HG02885 (cell line): ENCODE measurements around the gene RBBP5.

Experiments used
- ATAC-seq: cut with Tn5 transposase; IDR thresholded peaks from one replicate; pipeline ENCODE4 v1.9.1; 2021; ENCODE audit warnings: mild to moderate bottlenecking; ENCODE audit not compliant: unreplicated experiment, poor library complexity

RBBP5 gene

DNA sequence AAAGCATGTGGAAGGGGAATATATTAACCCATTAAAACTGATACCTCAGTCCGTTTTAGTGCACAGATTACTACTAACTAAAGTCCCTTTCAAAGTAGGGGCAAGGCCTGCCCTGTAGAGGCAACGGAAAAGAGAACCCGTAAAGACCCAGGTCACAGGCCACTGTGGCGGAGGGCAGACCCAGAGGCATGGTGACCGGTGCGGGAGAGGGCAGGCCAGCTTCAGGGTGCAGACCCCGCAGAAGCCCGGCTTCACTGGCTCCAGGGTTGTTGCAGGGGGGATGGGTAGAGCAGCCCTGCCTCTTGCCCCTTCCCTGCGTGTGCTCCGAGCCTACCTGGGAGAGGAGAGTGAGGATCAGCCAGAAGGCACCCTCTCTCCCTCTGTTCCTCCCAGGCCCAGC, 61.0 kb downstream of the RBBP5 start:
- ATAC-seq, result no peak

DNA sequence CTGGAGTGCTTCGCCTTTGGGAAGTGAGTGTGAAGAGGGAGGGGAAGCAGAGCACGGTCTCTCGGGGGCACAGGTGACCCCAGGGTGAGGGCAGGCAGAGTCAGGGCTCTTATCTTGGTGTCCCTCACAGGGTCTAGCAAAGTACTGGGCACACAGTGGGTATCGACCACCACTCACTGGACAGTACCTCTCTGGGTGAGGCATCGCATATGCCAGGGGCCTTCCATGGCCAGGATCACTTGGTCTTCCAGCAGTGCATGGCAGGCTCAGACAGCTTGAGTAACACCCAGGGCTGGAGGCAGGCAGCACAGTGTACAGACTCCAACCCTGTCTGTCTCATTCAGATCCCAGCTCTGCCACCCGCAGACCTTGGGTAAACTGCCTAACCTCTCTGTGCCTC, 62.1 kb downstream of the RBBP5 start:
- ATAC-seq, result no peak

DNA sequence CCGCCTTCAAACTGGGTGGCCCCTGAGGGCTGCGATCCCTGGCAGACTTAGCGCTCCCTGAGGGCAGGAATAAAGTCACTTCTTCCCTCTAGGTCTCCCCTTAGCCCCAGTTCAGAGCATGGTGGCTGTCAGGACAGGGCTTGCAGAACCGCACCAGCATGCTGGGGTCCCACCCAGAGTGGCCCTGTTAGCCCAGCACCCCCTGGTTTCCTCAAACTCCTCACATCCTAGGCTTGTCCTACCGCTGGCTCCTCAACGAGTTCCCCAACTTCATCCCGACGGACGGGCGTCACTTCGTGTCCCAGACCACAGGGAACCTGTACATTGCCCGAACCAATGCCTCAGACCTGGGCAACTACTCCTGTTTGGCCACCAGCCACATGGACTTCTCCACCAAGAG, 62.9 kb downstream of the RBBP5 start:
- ATAC-seq, result no peak

DNA sequence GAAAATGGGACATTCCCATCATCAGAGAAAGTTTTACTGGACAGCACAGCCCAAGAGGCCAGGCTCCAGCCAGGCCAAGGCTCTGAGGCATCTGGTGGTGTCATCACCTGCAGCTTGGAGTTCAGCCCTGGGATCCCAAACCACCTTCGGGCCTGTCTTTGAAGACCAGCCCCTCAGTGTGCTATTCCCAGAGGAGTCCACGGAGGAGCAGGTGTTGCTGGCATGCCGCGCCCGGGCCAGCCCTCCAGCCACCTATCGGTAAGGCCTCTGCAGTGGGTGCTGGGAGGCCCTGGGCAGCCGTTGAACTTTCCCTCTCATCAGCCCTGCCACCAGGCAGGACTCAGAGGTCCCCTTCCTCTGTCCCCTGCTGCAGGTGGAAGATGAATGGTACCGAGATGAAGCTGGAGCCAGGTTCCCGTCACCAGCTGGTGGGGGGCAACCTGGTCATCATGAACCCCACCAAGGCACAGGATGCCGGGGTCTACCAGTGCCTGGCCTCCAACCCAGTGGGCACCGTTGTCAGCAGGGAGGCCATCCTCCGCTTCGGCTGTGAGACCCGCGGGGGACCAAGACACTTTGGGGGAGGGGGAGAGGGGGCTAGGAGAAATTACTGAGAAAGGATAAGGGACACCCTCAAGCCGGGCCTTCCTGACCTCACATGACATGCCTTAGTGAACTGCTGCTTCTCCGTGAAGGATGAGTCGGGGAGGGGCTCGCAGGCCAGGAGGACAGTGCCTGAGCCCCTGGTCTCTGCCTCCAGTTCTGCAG, 63.8 kb downstream of the RBBP5 start:
- ATAC-seq, result no peak

DNA sequence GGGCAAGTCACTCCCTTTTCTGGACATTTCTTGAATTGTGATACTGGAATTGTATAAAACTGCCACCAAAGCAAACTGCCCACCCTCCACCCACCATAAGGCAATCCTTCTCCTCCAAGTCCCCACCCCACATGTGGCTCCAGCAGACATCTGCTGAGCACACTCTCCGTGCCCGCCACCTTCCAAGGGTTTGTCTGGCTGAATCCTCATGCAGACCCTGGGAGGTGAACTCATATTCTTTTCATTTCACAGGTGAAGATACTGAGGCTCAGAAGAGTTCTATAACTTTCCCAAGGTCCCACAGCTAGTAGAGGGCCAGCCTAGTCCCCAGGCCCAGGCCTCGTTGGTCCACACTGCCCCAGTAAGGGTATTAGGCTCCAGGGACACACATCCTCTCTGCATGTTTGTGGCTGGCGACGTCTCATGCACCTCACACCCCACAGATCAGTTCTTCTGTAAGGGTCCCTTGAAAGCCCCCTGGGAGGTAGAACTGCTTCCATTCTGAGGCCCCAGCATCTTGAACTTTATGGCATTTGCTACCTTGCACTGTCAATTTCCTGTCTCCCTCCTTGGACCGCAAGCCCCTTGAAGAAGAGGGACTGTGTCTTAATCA, 64.7 kb downstream of the RBBP5 start:
- no peak for ATAC-seq

DNA sequence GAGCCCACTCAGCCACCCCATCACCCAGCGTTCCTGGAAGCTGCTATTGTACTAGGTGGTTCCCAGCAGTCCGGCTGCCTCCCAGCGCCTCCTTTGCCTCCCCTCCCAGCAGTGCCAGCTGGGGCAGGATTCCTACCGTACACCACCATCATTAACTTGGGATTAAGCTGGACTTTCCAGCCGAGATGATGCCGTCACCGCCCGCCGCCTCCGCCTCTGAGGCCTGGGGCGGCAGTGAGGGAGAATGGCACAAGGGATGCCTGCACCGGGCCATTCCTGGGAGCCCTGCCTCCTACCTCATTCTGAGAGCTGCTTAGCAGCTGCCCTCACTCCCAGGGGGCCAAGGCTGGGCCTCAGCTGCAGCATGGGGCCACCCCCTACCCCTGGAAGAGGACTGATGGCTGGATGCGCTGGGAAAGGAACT, 65.6 kb downstream of the RBBP5 start:
- no peak for ATAC-seq

DNA sequence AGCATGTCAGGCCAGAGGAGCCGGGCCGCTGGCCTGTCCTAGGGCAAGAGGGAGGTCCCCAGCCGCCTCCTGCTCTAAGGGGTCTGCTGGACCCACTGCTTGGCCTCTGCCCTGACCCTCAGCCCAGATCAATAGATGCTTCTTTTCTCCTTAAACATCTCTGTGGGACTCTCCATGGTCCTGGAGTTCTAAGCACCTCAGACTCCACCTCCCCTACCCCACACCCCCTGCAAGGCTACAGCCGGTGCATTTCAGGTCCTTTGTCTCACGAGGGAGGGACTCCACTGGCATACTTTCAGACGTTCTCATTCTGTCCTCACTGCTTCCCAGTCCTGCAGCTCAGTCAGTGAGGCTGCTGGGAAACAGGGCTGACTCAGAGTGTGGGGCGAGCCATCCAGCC, 67.8 kb downstream of the RBBP5 start:
- ATAC-seq, result no peak

DNA sequence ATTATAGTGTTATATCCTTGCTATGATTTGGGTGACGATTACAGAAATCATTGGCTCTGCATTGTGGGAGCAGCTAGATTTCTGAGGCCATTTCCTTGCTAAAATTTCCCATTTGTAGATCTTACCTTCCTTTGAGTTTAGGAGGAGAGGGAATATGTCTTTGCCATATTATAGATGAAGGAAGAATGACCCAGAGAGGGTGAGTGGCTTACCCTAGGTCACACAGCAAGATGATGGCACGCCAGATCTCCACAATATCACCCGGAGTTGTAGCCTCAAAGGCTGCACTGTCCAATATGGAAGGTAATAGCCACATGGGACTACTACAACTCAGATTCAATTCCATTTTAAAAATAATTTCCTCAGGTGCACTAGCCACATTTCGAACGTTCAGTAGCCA, 68.5 kb downstream of the RBBP5 start:
- no peak for ATAC-seq

DNA sequence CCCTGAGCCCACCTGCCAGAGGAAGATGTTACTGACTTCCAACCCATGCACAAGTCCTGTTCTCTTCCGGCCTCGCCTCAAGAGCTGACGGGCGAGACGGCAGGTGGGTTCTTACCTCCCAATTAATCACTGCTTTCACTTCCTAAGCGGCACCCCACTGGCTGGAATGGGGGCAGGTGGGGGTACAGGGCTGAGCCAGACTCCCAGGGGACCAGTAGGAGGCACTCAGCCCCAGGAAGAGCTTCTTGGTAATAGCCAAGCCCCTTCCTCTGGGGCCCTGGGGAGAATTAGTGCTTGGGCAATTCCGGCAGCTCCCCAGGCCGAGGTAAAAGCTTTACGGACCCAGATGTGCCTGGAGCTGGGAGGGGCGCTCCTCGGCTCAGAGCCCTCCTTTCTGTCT, 69.1 kb downstream of the RBBP5 start:
- ATAC-seq, result no peak

DNA sequence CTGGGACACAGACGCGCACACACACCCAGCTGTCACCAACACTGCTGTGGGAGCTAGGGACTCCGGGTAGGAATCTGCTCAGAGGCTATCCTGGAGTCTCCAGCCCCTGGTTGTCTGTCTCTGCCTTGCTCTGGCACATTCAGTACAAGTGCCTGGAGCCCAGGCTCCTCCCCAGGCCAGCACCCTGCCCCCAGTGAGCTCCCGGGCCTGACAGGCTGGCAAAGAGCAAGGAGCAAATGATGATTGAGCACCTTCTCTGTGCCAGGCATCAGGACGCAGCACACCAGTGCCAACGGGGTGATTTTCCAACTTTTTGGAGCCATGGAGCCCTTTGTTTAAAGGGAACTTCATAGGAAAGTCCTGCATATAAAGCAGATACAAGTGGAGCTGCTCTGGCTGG, 72.3 kb downstream of the RBBP5 start:
- no peak for ATAC-seq

DNA sequence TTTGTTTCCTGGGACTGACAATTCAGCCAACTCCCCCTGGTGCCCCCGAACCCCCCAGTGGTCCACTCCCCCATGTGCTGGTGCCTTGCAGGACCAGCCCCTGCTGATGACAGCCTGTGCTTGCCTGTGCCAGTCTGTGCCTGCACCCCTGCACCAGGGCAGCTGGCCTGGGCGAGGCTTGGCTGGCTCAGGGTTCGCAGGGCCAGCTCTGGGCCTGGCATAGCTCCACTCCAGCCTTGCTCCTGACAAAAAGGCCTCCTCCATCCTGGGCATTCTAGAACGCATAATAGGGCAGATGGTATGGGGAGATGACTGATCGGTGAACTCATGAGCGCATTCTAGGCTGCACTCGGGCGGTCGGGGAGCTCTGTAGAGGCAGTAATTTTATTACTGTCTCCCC, 73.4 kb downstream of the RBBP5 start:
- ATAC-seq, result no peak

DNA sequence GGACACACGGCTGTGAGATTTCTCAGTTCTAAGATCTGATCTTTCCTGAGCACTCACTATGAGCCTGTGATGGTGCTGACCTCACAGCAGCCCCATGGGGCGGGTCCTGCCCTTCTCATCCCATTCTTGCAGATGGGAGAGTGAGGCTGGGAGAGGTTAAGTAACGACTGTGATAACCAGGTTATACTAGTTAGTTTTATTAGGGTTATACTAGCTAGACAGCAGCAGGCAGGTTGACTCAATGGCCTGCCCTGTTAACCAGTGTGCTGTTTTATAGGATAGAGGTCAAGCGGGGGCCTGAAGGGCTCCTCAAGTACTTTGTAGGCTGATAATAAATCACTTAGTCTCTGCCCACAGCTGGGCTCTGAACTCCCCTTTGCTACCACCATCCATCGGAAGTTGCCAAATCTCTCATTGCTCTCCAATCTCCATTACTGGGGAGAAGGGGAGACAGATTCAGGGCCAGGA, 74.0 kb downstream of the RBBP5 start:
- no peak for ATAC-seq

DNA sequence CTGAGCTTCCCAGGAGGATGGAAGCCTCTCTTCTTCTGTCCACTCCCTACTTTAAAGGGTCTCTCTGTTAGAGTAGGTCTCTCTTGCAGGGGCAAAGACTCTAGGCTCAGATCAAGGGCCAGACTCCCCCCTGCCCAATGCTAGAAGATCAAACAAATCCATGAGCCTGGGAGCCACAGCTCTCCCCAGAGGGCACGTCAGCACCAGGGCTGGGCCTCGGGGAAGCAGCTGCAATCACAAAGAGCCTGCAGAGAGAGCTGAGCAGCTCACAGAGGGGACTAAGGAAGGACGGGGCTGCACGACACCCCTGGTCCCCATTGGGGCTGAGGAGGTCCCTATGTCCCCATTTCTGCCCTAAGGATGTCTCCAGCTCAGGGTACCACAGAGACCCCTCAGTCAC, 74.9 kb downstream of the RBBP5 start:
- ATAC-seq, result no peak

DNA sequence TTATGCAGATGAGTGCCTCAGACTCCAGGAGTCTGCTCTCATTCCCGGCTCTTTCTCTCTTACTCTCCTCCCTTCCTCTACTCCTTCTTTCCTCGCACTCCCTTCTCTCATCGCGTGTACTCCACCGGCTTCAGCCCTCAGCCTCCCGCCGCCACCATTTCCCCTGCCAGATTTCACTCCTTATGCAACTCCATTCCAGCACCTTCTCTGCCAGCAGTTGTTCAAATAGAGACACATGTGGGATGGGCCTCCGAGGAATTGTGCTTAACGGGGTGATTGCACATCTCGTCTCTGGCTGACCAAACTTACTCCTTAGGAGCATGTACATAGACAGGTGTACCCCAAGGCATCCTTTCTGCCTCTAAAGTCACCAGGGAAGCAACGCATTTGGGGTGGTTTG, 76.6 kb downstream of the RBBP5 start:
- no peak for ATAC-seq

DNA sequence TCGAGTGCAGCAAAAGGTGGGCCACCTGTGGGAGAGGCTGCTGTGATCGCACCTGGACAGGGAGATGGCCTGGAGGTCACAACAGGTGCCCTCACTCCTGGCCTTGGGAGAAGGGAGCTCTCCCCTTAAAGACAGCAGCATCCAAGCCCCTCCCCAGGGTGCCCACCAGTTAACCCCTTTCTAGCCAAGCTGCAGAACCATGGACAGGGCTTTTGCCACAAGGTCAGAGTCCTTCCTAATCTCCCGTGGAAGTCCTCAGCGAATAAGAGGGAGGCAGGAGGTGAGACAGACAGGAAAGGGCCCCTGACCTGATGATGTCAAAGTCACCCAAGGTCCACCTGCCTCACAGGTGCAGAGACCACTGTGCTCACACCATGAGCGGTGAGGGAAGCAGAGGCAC, 77.0 kb downstream of the RBBP5 start:
- no peak for ATAC-seq

DNA sequence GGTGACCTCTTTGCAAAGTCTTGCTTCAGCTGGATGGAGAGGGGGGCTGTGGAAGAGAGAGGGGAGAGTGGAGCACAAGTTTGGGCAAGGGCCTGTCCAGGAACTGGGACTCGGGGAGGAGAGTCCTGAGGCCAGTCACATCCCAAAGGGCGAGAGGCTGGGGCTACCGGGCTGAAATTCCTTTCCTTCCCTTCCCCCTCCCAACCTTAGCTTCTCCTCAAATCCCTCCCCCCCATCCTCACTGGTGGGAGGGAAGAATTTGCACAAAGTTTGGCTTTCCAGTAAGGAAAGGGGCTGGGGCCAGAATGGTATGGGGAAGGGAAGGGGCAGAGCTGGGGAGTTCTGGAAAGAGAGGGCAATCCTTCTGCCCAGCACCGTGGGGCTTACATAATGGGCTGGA, 77.9 kb downstream of the RBBP5 start:
- no peak for ATAC-seq

DNA sequence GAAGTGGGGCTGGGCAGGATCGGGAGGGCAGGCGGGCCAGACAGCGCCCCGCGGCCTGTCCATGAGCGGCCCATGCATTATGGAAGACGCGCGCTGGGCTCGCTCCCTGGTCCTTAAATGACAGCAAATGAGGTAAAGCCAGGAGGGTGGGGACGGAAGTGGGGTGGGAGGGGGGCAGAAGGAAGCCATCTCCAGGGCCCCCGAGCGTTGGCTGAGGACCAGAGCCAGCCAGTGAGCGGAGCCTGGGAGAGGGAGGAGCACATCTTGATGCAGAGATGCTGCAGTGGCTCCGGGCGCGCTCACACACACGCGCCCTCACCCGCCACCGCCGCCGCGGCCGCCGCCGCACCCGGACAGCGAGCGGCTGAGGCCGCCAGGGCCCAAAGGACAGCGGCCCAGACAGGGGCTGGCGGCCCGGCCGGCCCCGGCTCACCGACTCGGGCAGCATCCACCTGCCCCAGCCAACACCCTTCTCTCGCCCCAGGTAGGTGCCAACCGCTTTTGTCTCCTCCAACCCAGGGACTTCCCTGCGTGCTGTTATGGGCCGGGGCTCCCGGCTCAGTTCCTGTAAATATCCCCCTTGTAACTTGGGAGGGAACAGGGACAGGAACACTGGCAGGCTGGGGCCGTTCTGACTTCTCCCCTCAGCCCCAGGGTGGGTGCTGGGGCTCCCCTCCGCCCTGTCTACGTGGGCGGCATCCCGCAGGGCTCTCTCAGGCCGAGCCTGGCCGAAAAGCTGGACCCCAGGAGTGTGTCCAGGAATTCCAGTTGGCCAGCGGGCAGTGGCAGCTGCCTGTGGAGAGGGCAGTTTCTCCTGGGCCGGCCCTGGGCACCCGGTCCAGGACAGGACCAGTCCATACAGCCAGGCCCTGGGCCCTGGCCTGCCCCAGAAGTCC, 78.6 kb downstream of the RBBP5 start, which contains the start of gene CNTN2:
Gene CNTN2, plus strand, starts transcription at position 302 of the 896 bp plus-strand sequence. CDS start 9,974 bp downstream, outside the sequence.
- no peak for ATAC-seq

DNA sequence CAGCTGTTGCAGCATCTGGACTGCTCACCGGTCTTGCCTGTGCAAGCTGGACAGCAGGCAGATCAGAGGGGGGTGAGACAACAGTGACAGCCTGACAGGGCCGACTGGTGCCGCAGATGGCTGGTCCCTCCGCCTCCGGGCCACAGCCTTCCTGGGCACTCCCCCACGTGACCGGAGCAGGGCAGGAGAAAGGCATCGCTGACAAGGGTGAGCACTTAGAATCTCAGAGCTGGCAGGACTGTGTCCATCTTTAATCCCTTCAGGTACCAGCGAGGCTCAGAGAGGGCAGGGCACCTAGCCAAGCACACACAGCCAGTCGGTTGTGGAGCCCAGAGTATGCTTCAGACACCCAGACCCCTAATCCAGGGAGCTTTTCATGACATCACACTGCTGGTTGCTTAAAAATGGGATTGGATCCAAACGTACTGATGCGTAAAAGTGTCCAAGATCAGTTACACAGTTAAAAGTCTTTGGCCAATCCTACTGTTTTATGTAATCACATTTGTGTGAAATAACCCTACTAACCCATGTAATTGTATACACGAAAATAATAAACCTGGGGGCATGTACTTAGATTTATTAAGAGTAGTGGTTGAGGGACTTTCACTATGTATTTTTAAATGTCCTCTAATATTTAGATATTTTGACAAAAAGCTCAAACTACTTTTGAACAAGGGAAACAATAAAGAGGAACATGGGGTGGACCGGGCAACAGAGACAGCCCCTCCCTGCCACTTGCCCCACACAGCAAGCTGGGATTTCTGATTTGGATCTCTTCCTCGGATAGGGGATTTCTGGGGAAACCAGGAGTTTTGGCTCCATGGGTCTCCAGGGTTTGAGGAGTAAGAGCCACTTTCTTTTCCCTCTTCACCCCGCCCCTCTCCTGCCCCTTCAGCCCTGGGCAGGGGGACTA, 79.5 kb downstream of the RBBP5 start:
- ATAC-seq, result no peak

DNA sequence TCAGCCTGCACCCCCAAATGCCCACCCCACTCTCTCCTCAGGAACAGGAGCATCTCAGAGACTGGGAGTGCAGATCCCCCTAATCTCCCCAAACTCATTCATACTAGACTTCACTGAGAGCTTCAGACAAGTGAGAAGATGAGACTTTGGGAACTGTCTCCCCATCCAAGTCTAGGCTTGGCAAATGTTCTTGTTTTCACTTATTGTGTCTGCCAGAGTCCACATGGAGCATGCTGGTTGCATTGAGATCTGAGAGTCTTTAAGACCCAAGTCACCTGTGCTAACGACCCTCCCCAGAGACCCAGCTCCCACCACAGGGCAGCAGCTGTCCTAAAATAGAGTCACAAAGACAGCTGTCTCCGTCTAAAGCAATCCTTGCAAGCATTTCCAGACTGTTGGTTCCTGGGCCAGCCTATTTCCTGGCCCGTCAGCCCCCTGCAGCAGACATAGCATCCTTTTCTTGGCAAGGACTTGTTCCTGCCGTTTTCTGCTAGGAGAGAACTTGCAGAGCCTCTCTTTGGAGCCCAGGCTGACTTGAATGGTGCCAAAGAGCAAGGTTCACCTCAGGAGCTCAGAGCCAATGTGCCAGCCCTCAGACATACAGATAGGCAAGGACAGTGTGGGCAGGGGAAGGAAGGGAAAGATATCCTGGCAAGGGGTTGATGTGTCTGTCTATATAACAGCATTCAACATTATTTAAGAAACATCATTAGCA, 80.6 kb downstream of the RBBP5 start:
- no peak for ATAC-seq
